ENCODE measurements around the gene WDR93. TPM values are rescaled to one million over a fixed set of nuclear protein-coding genes. Genes with fewer than 3 reads are reported as not detected.

WDR93 gene
- total and polyA plus RNA-seq, 4 donors, result 0.08 TPM; not detected in 2

DNA sequence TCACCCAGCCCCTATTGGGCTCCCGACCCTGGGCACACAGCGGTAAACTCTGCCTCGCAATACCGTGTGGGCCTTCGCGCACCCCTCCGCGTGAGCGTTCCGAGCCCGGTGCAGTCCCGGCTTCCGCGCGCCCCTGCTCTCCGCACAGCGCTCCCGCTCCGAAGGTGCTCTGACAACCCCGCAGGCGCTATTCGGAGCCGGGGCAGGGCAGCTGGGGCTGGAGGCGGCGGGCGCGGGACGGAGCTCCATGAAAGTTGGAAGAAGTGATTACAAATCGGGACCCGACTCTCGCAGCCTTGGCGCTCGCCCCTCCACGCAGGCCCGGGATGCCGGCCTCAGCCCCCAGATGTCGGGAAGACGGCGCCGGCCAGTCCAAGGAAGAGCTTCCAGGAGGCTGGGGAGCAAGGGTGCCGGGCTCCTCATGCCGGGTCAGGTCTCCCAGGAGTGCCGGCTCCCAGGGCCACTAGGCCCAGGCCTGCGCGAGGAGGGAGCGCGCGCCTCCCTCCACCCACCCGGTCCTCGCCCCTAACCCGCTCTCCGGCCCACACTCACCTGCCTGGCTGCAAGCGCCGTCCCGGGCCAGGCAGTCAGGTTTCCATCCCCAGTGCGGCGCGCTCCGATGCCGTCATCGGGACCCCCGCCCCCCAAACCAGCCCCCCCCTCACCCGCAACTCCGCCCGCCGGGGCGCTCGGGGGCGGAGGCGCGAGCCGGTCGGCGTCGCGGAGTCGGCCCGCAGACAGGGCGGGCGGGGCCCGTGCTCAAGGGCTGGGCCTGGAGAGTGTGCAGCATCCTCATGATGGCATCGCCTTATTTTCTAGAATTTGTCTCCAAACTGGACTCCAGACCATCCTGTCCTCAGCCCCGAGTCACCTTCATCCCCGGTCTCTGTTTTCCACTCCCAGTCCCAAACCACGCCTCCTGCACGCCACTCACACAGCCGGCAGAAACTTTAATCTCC is 35.5 kb upstream of the WDR93 start, which contains the start of gene KIF7:
KIF7 (minus strand) TSS at position 621 of the 959 bp plus-strand sequence. CDS start 2,537 bp downstream, outside the sequence.
- peak within 1 kb of the TSS in 1 of 2 donors; percentile 31 for H3K9ac ChIP-seq (ENCODE audit: low read depth in 1 of 2, low read length in 2 of 2)
- peak within 1 kb of the TSS; percentile 46 to 48 (median 46) for H3K4me3 ChIP-seq (ENCODE audit: low read depth in 1 of 3, low read length in 3 of 3)
- H3K9me3 ChIP-seq (ENCODE audit: control insufficient read depth in 4 of 4, low read length in 3 of 4), result no peaks in the 10 kb centered on the region
- H3K36me3 ChIP-seq (ENCODE audit: control insufficient read depth in 4 of 4, insufficient read depth in 3 of 4, low read depth in 1 of 4, low read length in 3 of 4), result no peaks in the 10 kb centered on the region
- H3K27ac ChIP-seq (ENCODE audit: low read depth in 1 of 2, low read length in 2 of 2), result no peak within 1 kb of the TSS
- no peak for DNase-seq (ENCODE audit: low spot score)
- H3K4me1 ChIP-seq (ENCODE audit: control insufficient read depth in 4 of 4, insufficient read depth in 4 of 4, low read length in 3 of 4), result peaks cover 0 to 10% (median 7%) of the 10 kb centered on the region in 4 donors
- TF ChIP-seq HNF4G (IDR thresholded peaks at IDR 0.05), result no peak
- TF ChIP-seq SP1 (IDR thresholded peaks at IDR 0.05), result no peak
- no peak for TF ChIP-seq NR2F2 (IDR thresholded peaks at IDR 0.05)
- TF ChIP-seq FOXA2 (IDR thresholded peaks at IDR 0.05), result no peak
- TF ChIP-seq, protein P1, sequence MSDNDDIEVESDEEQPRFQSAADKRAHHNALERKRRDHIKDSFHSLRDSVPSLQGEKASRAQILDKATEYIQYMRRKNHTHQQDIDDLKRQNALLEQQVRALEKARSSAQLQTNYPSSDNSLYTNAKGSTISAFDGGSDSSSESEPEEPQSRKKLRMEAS (IDR thresholded peaks at IDR 0.05), result no peak
- no peak for TF ChIP-seq RAD21 (IDR thresholded peaks at IDR 0.05)
- no peaks in the 10 kb centered on the region for H3K27me3 ChIP-seq (ENCODE audit: control insufficient read depth in 4 of 4, insufficient read depth in 4 of 4, low read length in 3 of 4)
- WGBS, result 5% methylated on average over 87 of the region's 87 CpGs

DNA sequence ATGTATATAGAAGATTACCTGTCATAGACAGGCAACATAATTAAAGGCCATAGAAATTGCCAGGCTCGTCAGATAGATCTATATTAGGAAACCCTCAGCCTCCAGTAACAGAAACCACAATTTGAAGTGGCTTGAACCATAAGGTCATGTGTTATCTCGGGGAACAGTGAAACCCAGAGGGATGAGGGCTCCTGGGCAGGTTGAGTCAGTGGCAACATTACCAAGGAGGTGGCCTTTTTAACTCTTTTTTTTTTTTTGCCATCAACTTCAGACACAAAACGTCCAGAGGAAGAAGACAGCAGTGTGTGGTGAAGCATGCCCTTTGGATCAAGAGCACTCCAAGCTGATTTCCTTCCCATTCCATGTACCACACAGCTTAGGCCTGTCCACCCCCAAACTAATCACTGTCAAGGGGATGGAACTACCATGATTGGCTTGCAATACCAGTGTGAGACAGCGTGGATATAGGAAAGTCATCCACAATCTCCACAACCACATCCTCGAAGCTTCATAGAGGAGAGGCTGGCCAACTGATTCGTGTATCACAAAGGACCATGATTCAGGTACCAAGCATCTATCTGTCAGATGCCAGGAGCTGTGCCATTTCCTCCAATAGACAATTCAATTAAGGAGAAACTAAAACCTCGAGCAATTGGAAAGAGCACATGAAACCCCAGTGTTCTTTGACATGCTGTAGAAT is 34.3 kb upstream of the WDR93 start:
- WGBS, result 85% methylated on average over 7 of the region's 7 CpGs
- Histone ChIP-seq H3K36me3 (ENCODE audit: control insufficient read depth in 4 of 4, insufficient read depth in 3 of 4, low read depth in 1 of 4, low read length in 3 of 4) (no peaks in the 10 kb centered on the region), H3K9me3 (ENCODE audit: control insufficient read depth in 4 of 4, low read length in 3 of 4) (no peaks in the 10 kb centered on the region), H3K27ac (ENCODE audit: low read depth in 1 of 2, low read length in 2 of 2) (no peak overlapping the region), H3K27me3 (ENCODE audit: control insufficient read depth in 4 of 4, insufficient read depth in 4 of 4, low read length in 3 of 4) (no peaks in the 10 kb centered on the region), H3K4me3 (ENCODE audit: low read depth in 1 of 3, low read length in 3 of 3) (no peak overlapping the region), H3K4me1 (ENCODE audit: control insufficient read depth in 4 of 4, insufficient read depth in 4 of 4, low read length in 3 of 4) (peaks cover 0 to 10% (median 7%) of the 10 kb centered on the region in 4 donors), H3K9ac (ENCODE audit: low read depth in 1 of 2, low read length in 2 of 2) (no peak overlapping the region)
- no peak for DNase-seq (ENCODE audit: low spot score)
- TF ChIP-seq RXRA (IDR thresholded peaks at IDR 0.05), result no peak
- TF ChIP-seq, protein P1 (IDR thresholded peaks at IDR 0.05), result no peak
- no peak for TF ChIP-seq EGR1 (IDR thresholded peaks at IDR 0.05; ENCODE audit: low read depth in 2 of 2)
- no peak for TF ChIP-seq RAD21 (IDR thresholded peaks at IDR 0.05)
- TF ChIP-seq SP1 (IDR thresholded peaks at IDR 0.05), result no peak
- no peak for TF ChIP-seq FOXA1 (IDR thresholded peaks at IDR 0.05)
- no peak for TF ChIP-seq TAF1 (conservative IDR thresholded peaks at IDR 0.05)
- TF ChIP-seq, protein P2, sequence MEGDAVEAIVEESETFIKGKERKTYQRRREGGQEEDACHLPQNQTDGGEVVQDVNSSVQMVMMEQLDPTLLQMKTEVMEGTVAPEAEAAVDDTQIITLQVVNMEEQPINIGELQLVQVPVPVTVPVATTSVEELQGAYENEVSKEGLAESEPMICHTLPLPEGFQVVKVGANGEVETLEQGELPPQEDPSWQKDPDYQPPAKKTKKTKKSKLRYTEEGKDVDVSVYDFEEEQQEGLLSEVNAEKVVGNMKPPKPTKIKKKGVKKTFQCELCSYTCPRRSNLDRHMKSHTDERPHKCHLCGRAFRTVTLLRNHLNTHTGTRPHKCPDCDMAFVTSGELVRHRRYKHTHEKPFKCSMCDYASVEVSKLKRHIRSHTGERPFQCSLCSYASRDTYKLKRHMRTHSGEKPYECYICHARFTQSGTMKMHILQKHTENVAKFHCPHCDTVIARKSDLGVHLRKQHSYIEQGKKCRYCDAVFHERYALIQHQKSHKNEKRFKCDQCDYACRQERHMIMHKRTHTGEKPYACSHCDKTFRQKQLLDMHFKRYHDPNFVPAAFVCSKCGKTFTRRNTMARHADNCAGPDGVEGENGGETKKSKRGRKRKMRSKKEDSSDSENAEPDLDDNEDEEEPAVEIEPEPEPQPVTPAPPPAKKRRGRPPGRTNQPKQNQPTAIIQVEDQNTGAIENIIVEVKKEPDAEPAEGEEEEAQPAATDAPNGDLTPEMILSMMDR (IDR thresholded peaks at IDR 0.05; ENCODE audit: low read depth, low read length, missing input control), result no peak
- TF ChIP-seq, protein P3, sequence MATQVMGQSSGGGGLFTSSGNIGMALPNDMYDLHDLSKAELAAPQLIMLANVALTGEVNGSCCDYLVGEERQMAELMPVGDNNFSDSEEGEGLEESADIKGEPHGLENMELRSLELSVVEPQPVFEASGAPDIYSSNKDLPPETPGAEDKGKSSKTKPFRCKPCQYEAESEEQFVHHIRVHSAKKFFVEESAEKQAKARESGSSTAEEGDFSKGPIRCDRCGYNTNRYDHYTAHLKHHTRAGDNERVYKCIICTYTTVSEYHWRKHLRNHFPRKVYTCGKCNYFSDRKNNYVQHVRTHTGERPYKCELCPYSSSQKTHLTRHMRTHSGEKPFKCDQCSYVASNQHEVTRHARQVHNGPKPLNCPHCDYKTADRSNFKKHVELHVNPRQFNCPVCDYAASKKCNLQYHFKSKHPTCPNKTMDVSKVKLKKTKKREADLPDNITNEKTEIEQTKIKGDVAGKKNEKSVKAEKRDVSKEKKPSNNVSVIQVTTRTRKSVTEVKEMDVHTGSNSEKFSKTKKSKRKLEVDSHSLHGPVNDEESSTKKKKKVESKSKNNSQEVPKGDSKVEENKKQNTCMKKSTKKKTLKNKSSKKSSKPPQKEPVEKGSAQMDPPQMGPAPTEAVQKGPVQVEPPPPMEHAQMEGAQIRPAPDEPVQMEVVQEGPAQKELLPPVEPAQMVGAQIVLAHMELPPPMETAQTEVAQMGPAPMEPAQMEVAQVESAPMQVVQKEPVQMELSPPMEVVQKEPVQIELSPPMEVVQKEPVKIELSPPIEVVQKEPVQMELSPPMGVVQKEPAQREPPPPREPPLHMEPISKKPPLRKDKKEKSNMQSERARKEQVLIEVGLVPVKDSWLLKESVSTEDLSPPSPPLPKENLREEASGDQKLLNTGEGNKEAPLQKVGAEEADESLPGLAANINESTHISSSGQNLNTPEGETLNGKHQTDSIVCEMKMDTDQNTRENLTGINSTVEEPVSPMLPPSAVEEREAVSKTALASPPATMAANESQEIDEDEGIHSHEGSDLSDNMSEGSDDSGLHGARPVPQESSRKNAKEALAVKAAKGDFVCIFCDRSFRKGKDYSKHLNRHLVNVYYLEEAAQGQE (IDR thresholded peaks at IDR 0.05), result no peak
- TF ChIP-seq NR2F2 (IDR thresholded peaks at IDR 0.05), result no peak
- TF ChIP-seq, protein P4, sequence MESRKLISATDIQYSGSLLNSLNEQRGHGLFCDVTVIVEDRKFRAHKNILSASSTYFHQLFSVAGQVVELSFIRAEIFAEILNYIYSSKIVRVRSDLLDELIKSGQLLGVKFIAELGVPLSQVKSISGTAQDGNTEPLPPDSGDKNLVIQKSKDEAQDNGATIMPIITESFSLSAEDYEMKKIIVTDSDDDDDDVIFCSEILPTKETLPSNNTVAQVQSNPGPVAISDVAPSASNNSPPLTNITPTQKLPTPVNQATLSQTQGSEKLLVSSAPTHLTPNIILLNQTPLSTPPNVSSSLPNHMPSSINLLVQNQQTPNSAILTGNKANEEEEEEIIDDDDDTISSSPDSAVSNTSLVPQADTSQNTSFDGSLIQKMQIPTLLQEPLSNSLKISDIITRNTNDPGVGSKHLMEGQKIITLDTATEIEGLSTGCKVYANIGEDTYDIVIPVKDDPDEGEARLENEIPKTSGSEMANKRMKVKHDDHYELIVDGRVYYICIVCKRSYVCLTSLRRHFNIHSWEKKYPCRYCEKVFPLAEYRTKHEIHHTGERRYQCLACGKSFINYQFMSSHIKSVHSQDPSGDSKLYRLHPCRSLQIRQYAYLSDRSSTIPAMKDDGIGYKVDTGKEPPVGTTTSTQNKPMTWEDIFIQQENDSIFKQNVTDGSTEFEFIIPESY (IDR thresholded peaks at IDR 0.05), result no peak
